ENCODE results near the gene PSMD11. TPM values are rescaled to one million over a fixed set of nuclear protein-coding genes. Genes with fewer than 3 reads are reported as not detected.

PSMD11 gene
- total and polyA plus RNA-seq, 2 of the 8 experiments (the other 6 are each of a cell fraction or from before 2014, with no cell fraction given), result 68.4 to 171 TPM

DNA sequence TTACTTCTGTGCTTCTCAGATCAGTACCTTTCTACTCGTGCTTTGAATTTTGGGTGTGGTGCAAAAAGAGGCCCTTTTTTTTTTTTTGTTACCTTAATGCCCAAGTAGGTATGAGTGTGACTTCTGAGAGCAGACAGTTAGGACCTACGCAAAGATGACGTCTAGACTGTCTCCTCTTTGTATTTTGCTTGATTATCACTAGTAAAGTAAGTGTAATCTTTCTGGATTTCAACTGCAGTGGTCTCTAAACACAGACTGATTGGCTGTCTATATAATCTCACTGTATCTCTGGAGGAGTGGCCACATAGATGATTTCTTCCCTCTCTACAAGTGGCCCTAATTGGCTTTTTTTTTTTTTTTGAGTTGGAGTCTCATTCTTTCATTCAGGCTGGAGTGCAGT is 30.9 kb downstream of the PSMD11 start:
- Histone ChIP-seq H3K36me3 (ENCODE audit: control insufficient read depth in 2 of 4, insufficient read depth in 4 of 4, low read length in 3 of 4) (peaks cover 50 to 91% (median 78%) of the 10 kb centered on the region in 4 experiments), H2BK20ac (ENCODE audit: low read length) (no peak overlapping the region), H3K14ac (ENCODE audit: insufficient read length) (no peak overlapping the region), H3K9ac (replicated peaks in 1 of 4; ENCODE audit: extremely low read depth in 1 of 4, low read depth in 3 of 4, low read length in 3 of 4) (no peak overlapping the region), H3K18ac (ENCODE audit: extremely low read depth, low read length) (no peak overlapping the region), H4K91ac (replicated peaks; ENCODE audit: insufficient read length, low read length) (no peak overlapping the region), H3K4me1 (replicated peaks in 1 of 4; ENCODE audit: control insufficient read depth in 3 of 4, insufficient read depth in 4 of 4, low read length in 3 of 4) (peaks cover 0 to 2% (median 0%) of the 10 kb centered on the region in 4 experiments; a peak in 1 of 7 replicates), H3K79me2 (ENCODE audit: control insufficient read depth in 1 of 2, insufficient read depth in 2 of 2, low read length in 2 of 2) (no peaks in the 10 kb centered on the region), H4K20me1 (replicated peaks in 1 of 2; ENCODE audit: control insufficient read depth in 1 of 2, insufficient read depth in 2 of 2, low read length in 2 of 2) (peaks cover 0 to 1% of the 10 kb centered on the region in 2 experiments), H3K56ac (replicated peaks; ENCODE audit: insufficient read length, low read depth, low read length) (no peak overlapping the region), H2AK5ac (ENCODE audit: low read depth, low read length) (no peak overlapping the region), H4K5ac (ENCODE audit: insufficient read length, low read depth, low read length) (no peak overlapping the region), H2AFZ (ENCODE audit: low read length) (no peak overlapping the region), H3K27me3 (replicated peaks in 1 of 4; ENCODE audit: control insufficient read depth in 3 of 4, extremely low read depth in 1 of 4, insufficient read depth in 3 of 4, low read length in 3 of 4) (no peaks in the 10 kb centered on the region), H2BK5ac (ENCODE audit: low read depth, low read length) (no peak overlapping the region), H2BK12ac (ENCODE audit: low read depth, low read length) (no peak overlapping the region), H3K4ac (replicated peaks; ENCODE audit: insufficient read length, low read depth, low read length) (no peak overlapping the region), H3K4me2 (ENCODE audit: insufficient read depth in 1 of 2, low read depth in 2 of 2, low read length in 2 of 2) (no peak overlapping the region), H4K8ac (ENCODE audit: extremely low read depth, insufficient read depth, low read length) (no peak overlapping the region), H3K79me1 (ENCODE audit: low read depth, low read length) (no peaks in the 10 kb centered on the region; the same call in 1 of the 2 replicates), H3K9me3 (ENCODE audit: insufficient read depth in 2 of 2, low read depth in 1 of 2, low read length in 1 of 2) (no peaks in the 10 kb centered on the region), H3K23me2 (ENCODE audit: low read depth, low read length) (no peaks in the 10 kb centered on the region), H3K23ac (ENCODE audit: insufficient read length) (no peak overlapping the region), H3K27ac (ENCODE audit: low read depth, low read length) (no peak overlapping the region), H3K4me3 (ENCODE audit: extremely low read depth in 1 of 4, insufficient read depth in 2 of 4, low read depth in 3 of 4, low read length in 4 of 4) (no peak overlapping the region), H2BK15ac (ENCODE audit: low read length) (no peak overlapping the region), H2BK120ac (replicated peaks; ENCODE audit: low read depth, low read length) (no peak overlapping the region)
- WGBS, 2 experiments (ENCODE audit: extremely low coverage in 1 of 2, insufficient coverage in 1 of 2, insufficient read length in 1 of 2, insufficient replicate concordance in 2 of 2, low coverage in 1 of 2, low lambda C conversion rate in 2 of 2, missing lambda C conversion rate in 1 of 2), result 95% methylated on average over 3 of the region's 3 CpGs; no CpG with 5 or more reads in 1 of the 2 experiments
- ChIA-PET CTCF (ENCODE audit: partially characterized antibody) (interaction anchor here (0.7 to 2.3 kb wide), 4 partner anchors 12 to 103 kb away, joined by 3 to 27 read pairs (median 10); no protein-coding TSS in a partner anchor), POLR2A (ENCODE audit: partially characterized antibody) (interaction anchor here (1.4 to 2.2 kb wide), 2 partner anchors 13 to 31 kb away, joined by 5 read pairs; partner anchors contain the start of gene PSMD11)
- DNase-seq (ENCODE audit: low read depth in 1 of 2, low spot score in 2 of 2) (no peak), FAIRE-seq (no peak)
- no peak for TF ChIP-seq HDAC6 (IDR thresholded peaks at IDR 0.05; ENCODE audit: low read depth, low read length)
- TF ChIP-seq EP300 (IDR thresholded peaks at IDR 0.05; ENCODE audit: borderline replicate concordance in 1 of 2, low read depth in 2 of 2, low read length in 2 of 2), result no peak
- no peak for TF ChIP-seq BACH1 (IDR thresholded peaks at IDR 0.05; ENCODE audit: low read length)
- no peak for TF ChIP-seq CHD2 (IDR thresholded peaks at IDR 0.05; ENCODE audit: low read length)
- no peak for TF ChIP-seq ASH2L (IDR thresholded peaks at IDR 0.05; ENCODE audit: low read length)
- TF ChIP-seq EGR1 (IDR thresholded peaks at IDR 0.05; ENCODE audit: borderline replicate concordance, low read depth, low read length), result no peak
